Parathyroid adenoma (tissue), 2 donors: Measurements from ENCODE around the gene ADAM22.

Experiments
- H2AFZ ChIP-seq: fragments of 300-600 bp; sonication (generic); one replicate; pipeline ENCODE4 v1.7.0; 2017; ENCODE audit warnings: antibody characterized with exemption, mild to moderate bottlenecking
- H3K27ac ChIP-seq: fragments of 300-600 bp; sonication (generic); one replicate; pipeline ENCODE4 v1.7.0; 2017
- H3K27me3 ChIP-seq: fragments of 300-600 bp; sonication (generic); one replicate; pipeline ENCODE4 v1.7.0; 2017; ENCODE audit warnings: low read length; ENCODE audit not compliant: control insufficient read depth, insufficient read depth
- H3K36me3 ChIP-seq: fragments of 300-600 bp; sonication (generic); one replicate; pipeline ENCODE4 v1.7.0; 2017; ENCODE audit warnings: low read length; ENCODE audit not compliant: control insufficient read depth, insufficient read depth
- H3K4me1 ChIP-seq: fragments of 300-600 bp; sonication (generic); one replicate; pipeline ENCODE4 v1.7.0; 2017; ENCODE audit warnings: control low read depth
- H3K4me2 ChIP-seq: fragments of 300-600 bp; sonication (generic); one replicate; pipeline ENCODE4 v1.7.0; 2017; ENCODE audit warnings: low read length
- H3K4me3 ChIP-seq: fragments of 300-600 bp; sonication (generic); one replicate; pipeline ENCODE4 v1.7.0; 2017; ENCODE audit warnings: low read depth, low read length
- H3K79me2 ChIP-seq: fragments of 300-600 bp; sonication (generic); one replicate; pipeline ENCODE4 v1.7.0; 2017; ENCODE audit warnings: control low read depth
- H3K9ac ChIP-seq: fragments of 300-600 bp; sonication (generic); one replicate; pipeline ENCODE4 v1.7.0; 2017; ENCODE audit warnings: mild to moderate bottlenecking
- H3K9me3 ChIP-seq: fragments of 300-600 bp; sonication (generic); one replicate; pipeline ENCODE4 v1.7.0; 2017; ENCODE audit warnings: low read length; ENCODE audit not compliant: control insufficient read depth
- TF ChIP-seq, protein P1 (sequence below): fragments of 300-600 bp; sonication (generic); IDR thresholded peaks from one replicate; pipeline ENCODE4 v1.7.0; 2017; ENCODE audit warnings: antibody characterized with exemption, mild to moderate bottlenecking
- donor health status: primary hyperparathyroidism.

Gene ADAM22

GRCh38 chr7:88115258-88115796 lies 181.3 kb downstream of the ADAM22 start:
- H3K27me3 ChIP-seq: no peaks in the 10 kb centered on the region
- no peak overlapping the region for H3K9ac ChIP-seq
- no peak overlapping the region for H2AFZ ChIP-seq
- no peaks in the 10 kb centered on the region for H3K9me3 ChIP-seq
- H3K4me1 ChIP-seq: no peaks in the 10 kb centered on the region
- no peak overlapping the region for H3K4me2 ChIP-seq
- TF ChIP-seq, protein P1, sequence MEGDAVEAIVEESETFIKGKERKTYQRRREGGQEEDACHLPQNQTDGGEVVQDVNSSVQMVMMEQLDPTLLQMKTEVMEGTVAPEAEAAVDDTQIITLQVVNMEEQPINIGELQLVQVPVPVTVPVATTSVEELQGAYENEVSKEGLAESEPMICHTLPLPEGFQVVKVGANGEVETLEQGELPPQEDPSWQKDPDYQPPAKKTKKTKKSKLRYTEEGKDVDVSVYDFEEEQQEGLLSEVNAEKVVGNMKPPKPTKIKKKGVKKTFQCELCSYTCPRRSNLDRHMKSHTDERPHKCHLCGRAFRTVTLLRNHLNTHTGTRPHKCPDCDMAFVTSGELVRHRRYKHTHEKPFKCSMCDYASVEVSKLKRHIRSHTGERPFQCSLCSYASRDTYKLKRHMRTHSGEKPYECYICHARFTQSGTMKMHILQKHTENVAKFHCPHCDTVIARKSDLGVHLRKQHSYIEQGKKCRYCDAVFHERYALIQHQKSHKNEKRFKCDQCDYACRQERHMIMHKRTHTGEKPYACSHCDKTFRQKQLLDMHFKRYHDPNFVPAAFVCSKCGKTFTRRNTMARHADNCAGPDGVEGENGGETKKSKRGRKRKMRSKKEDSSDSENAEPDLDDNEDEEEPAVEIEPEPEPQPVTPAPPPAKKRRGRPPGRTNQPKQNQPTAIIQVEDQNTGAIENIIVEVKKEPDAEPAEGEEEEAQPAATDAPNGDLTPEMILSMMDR: no peak
- H3K79me2 ChIP-seq: no peaks in the 10 kb centered on the region
- no peak overlapping the region for H3K4me3 ChIP-seq
- no peaks in the 10 kb centered on the region for H3K36me3 ChIP-seq
- no peak overlapping the region for H3K27ac ChIP-seq

DNA sequence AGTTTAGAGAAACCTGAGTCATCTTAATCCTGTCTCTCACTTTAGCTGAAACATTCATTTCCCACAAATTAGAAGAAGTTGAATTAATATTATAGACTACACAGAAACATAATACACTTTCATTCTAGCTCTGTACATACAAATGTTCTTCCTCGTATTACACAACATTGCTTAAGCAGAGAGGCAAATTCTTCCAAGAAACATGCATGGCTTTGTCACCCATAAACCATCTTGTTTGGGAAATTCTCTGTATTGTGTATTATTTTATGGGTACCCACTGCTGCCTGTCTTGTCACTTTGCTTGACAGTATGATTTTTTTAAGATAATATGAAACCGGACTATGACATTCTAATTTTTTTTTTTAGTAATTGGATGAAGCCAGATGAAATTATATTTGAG lies 181.8 kb downstream of the ADAM22 start:
- Histone ChIP-seq H3K79me2 (no peaks in the 10 kb centered on the region), H3K9me3 (no peaks in the 10 kb centered on the region), H2AFZ (no peak overlapping the region), H3K27me3 (no peaks in the 10 kb centered on the region), H3K4me3 (no peak overlapping the region), H3K4me2 (no peak overlapping the region), H3K4me1 (no peaks in the 10 kb centered on the region), H3K27ac (no peak overlapping the region), H3K36me3 (no peaks in the 10 kb centered on the region), H3K9ac (no peak overlapping the region)
- TF ChIP-seq, protein P1: no peak

DNA sequence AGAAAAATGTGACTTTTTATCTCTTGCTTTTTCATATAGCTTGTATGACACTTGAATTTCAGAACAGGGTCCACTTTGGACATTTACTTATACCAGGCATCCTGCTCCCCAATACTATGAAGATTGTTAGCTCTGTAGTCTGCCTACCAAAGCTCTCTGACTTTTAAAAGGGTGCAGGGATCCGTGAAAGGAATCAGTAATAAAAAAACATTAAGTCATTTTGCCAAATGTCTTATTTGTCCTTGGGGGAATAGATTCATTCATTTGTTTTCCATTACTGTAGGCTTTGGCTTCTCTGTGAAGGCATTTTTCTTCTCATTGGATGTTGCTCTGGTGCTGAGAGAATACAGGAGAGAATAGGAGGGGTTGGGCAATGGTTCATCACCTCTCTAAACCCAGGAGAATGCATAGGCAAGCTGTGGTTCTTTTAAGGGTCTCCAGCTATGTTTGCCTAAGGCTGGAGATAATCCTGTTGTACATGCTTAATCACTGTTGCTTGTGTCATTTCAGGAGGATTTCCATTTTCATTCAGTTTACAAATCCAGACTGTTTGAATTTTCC lies 182.3 kb downstream of the ADAM22 start:
- Histone ChIP-seq H3K4me2 (no peak overlapping the region), H3K4me1 (no peaks in the 10 kb centered on the region), H3K27me3 (no peaks in the 10 kb centered on the region), H3K27ac (no peak overlapping the region), H3K4me3 (no peak overlapping the region), H2AFZ (no peak overlapping the region), H3K79me2 (no peaks in the 10 kb centered on the region), H3K9me3 (no peaks in the 10 kb centered on the region), H3K36me3 (no peaks in the 10 kb centered on the region), H3K9ac (no peak overlapping the region)
- TF ChIP-seq, protein P1: no peak

DNA sequence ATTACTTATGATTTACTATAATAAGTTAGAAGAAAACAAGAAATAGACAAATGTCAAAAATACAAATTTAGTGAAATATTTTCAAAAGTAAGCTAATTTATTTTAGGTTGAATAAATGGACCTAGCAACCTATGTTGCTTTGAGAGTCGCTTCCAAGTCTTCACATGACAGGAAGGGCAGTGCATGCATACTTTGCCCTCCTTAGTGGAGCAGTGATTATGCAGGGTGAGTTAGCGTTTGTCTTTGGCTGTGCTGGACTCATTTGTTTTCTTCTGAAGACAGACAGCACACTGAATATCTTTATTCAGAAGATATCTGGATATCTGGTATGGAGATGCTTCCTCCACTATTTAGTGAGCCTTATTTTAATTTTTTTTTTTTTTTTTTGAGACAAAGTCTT lies 183.3 kb downstream of the ADAM22 start:
- H3K27me3 ChIP-seq: no peaks in the 10 kb centered on the region
- no peaks in the 10 kb centered on the region for H3K36me3 ChIP-seq
- H3K9ac ChIP-seq: no peak overlapping the region
- H3K4me1 ChIP-seq: no peaks in the 10 kb centered on the region
- H2AFZ ChIP-seq: no peak overlapping the region
- H3K9me3 ChIP-seq: no peaks in the 10 kb centered on the region
- TF ChIP-seq, protein P1: no peak
- no peak overlapping the region for H3K27ac ChIP-seq
- no peak overlapping the region for H3K4me2 ChIP-seq
- no peaks in the 10 kb centered on the region for H3K79me2 ChIP-seq
- H3K4me3 ChIP-seq: no peak overlapping the region

DNA sequence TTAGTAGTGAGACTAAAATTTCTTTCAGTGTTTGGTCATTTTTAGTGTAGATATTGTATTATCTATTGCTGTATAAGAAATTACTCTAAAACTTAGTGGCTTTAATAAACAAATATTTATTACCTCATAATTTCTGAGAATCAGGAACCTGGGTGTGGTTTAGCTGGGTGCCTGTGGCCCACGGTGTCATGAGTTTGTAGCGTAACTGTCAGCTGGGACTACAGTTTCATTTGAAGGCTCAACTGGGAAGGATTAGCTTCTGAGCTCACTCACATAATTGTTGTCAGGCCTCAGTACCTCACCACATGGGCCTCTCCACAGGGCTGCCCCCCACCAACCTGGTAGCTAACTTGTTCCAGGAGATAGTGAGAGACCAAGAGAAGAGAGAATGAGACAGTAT lies 187.3 kb downstream of the ADAM22 start:
- Histone ChIP-seq H3K4me3 (no peak overlapping the region), H2AFZ (no peak overlapping the region), H3K9ac (no peak overlapping the region), H3K27me3 (no peaks in the 10 kb centered on the region), H3K4me2 (no peak overlapping the region), H3K36me3 (no peaks in the 10 kb centered on the region), H3K9me3 (no peaks in the 10 kb centered on the region), H3K79me2 (no peaks in the 10 kb centered on the region), H3K27ac (no peak overlapping the region), H3K4me1 (no peaks in the 10 kb centered on the region)
- TF ChIP-seq, protein P1: no peak
